Endodermal cell (in vitro differentiated cells): ENCODE measurements around the gene SPEM1. TPM values are rescaled to one million over a fixed set of nuclear protein-coding genes. Genes with fewer than 3 reads are reported as not detected.

Experiments used
- DNase-seq: peaks from one replicate; pipeline ENCODE4 v3.0.0-alpha.2; 2017
- H3K27ac ChIP-seq: 2 replicates; pipeline ENCODE4 v1.5.1; 2013; ENCODE audit warnings: mild to moderate bottlenecking, low read depth, low read length, moderate library complexity
- H3K27me3 ChIP-seq: 2 replicates; pipeline ENCODE4 v1.6.1; 2013; ENCODE audit warnings: mild to moderate bottlenecking, low read length, moderate library complexity; ENCODE audit not compliant: insufficient read depth, control insufficient read depth, poor library complexity, severe bottlenecking
- H3K36me3 ChIP-seq: 2 replicates; pipeline ENCODE4 v1.7.0; 2013; ENCODE audit warnings: mild to moderate bottlenecking, low read length, moderate library complexity; ENCODE audit not compliant: control insufficient read depth, insufficient read depth
- H3K4me1 ChIP-seq: one replicate; pipeline ENCODE4 v1.7.0; 2013; ENCODE audit warnings: low read length; ENCODE audit not compliant: control insufficient read depth, insufficient read depth
- H3K4me3 ChIP-seq: 2 replicates; pipeline ENCODE4 v1.5.1; 2013; ENCODE audit warnings: mild to moderate bottlenecking, low read length, moderate library complexity
- H3K9ac ChIP-seq: 2 replicates; pipeline ENCODE4 v1.6.1; 2013; ENCODE audit warnings: mild to moderate bottlenecking, low read length, moderate library complexity; ENCODE audit not compliant: poor library complexity, severe bottlenecking; ENCODE audit errors: extremely low read depth
- H3K9me3 ChIP-seq: 2 replicates; pipeline ENCODE4 v1.6.1; 2013; ENCODE audit warnings: mild to moderate bottlenecking, low read length, moderate library complexity; ENCODE audit not compliant: control insufficient read depth
- H3K27ac Mint-ChIP-seq: 2 replicates; pipeline ENCODE4 v1.8.0; 2020; ENCODE audit warnings: mixed read lengths
- H3K27me3 Mint-ChIP-seq: 2 replicates; pipeline ENCODE4 v1.8.0; 2021; ENCODE audit warnings: mild to moderate bottlenecking, mixed read lengths; ENCODE audit not compliant: insufficient read depth
- H3K36me3 Mint-ChIP-seq: 2 replicates; pipeline ENCODE4 v1.8.0; 2020; ENCODE audit warnings: low read depth, mixed read lengths
- H3K4me1 Mint-ChIP-seq: 2 replicates; pipeline ENCODE4 v1.8.0; 2020; ENCODE audit warnings: mixed read lengths
- H3K4me3 Mint-ChIP-seq: 2 replicates; pipeline ENCODE4 v1.8.0; 2020; ENCODE audit warnings: mild to moderate bottlenecking, moderate library complexity, mixed read lengths
- H3K9me3 Mint-ChIP-seq: 2 replicates; pipeline ENCODE4 v1.8.0; 2020; ENCODE audit warnings: mild to moderate bottlenecking, mixed read lengths
- CTCF ChIP-seq: fragments of 200-600 bp; sonication (generic); conservative IDR thresholded peaks from 2 replicates; pipeline ENCODE4 v1.5.0; 2021; ENCODE audit warnings: antibody characterized with exemption, mild to moderate bottlenecking
- WGBS, 2 experiments: methylation state at CpG; one replicate each; pipeline versions ENCODE4 v1.1.5 to v1.1.7; 2013; ENCODE audit warnings: missing lambda C conversion rate in 2 of 2, mixed read lengths in 1 of 2; ENCODE audit not compliant: insufficient coverage in 1 of 2, insufficient read length in 1 of 2; 5-methylcytosine and 5-hydroxymethylcytosine counted together
- total RNA-seq, 2 donors: library from RNA; stranded (reverse); fragmentation: NEBNext Ultra II Directional in 1 of 2; extraction: Animal tissue kit (Norgen Biotek cat#: 25700) in 1 of 2; gene quantifications; 2 replicates in 1 of 2; 3 replicates in 1 of 2; pipeline ENCODE4 v1.2.1, GENCODE V29; 2021

Gene SPEM1
- total RNA-seq, 2 donors from 2014 or later = 0.46 to 0.49 TPM

GRCh38 chr17:7415784-7416183, 4.3 kb upstream of the SPEM1 start:
- 95% methylated on average over 11 to 23 of the region's 23 CpGs for WGBS, 2 experiments
- Histone ChIP-seq H3K4me1 (no peaks in the 10 kb centered on the region), H3K27ac (no peak overlapping the region), H3K36me3 (peaks cover 21% of the 10 kb centered on the region), H3K9me3 (no peaks in the 10 kb centered on the region), H3K27me3 (no peaks in the 10 kb centered on the region), H3K4me3 (no peak overlapping the region), H3K9ac (no peak overlapping the region)
- DNase-seq = no peak
- Mint-ChIP-seq H3K9me3 (no peaks in the 10 kb centered on the region), H3K4me3 (no peak overlapping the region), H3K36me3 (peaks cover 25% of the 10 kb centered on the region), H3K27ac (no peak overlapping the region), H3K27me3 (no peaks in the 10 kb centered on the region), H3K4me1 (no peaks in the 10 kb centered on the region)
- no peak for TF ChIP-seq CTCF

- Mint-ChIP-seq H3K27ac (no peak overlapping the region), H3K4me1 (no peaks in the 10 kb centered on the region), H3K36me3 (peaks cover 22% of the 10 kb centered on the region)
These were observed 3.8 kb upstream of the SPEM1 start for GRCh38 chr17:7416323-7416722.

GRCh38 chr17:7417056-7417655, 3.0 kb upstream of the SPEM1 start:
- no peak for DNase-seq
- H3K36me3 Mint-ChIP-seq = peaks cover 20% of the 10 kb centered on the region
- no peak for TF ChIP-seq CTCF
- H3K27me3 Mint-ChIP-seq = no peaks in the 10 kb centered on the region
- no peaks in the 10 kb centered on the region for H3K9me3 ChIP-seq
- H3K4me3 Mint-ChIP-seq = no peak overlapping the region
- no peaks in the 10 kb centered on the region for H3K9me3 Mint-ChIP-seq
- WGBS, 2 experiments = 93 to 98% methylated on average over 18 to 54 of the region's 54 CpGs
- peaks cover 20% of the 10 kb centered on the region for H3K36me3 ChIP-seq
- no peaks in the 10 kb centered on the region for H3K4me1 ChIP-seq
- H3K4me3 ChIP-seq = no peak overlapping the region
- H3K4me1 Mint-ChIP-seq = no peaks in the 10 kb centered on the region
- H3K27ac ChIP-seq = no peak overlapping the region
- H3K27ac Mint-ChIP-seq = no peak overlapping the region
- no peaks in the 10 kb centered on the region for H3K27me3 ChIP-seq
- no peak overlapping the region for H3K9ac ChIP-seq

More at GRCh38 chr17:7416323-7416722, 3.8 kb upstream of the SPEM1 start:
- no peak for TF ChIP-seq CTCF
- H3K4me3 Mint-ChIP-seq = no peak overlapping the region
- Histone ChIP-seq H3K9ac (no peak overlapping the region), H3K4me1 (no peaks in the 10 kb centered on the region), H3K9me3 (no peaks in the 10 kb centered on the region), H3K27ac (no peak overlapping the region), H3K27me3 (no peaks in the 10 kb centered on the region), H3K4me3 (no peak overlapping the region), H3K36me3 (peaks cover 20% of the 10 kb centered on the region)
- H3K27me3 Mint-ChIP-seq = no peaks in the 10 kb centered on the region
- 88 to 90% methylated on average over 4 to 5 of the region's 6 CpGs for WGBS, 2 experiments
- H3K9me3 Mint-ChIP-seq = no peaks in the 10 kb centered on the region
- DNase-seq = no peak
